ENCODE data around the gene CD248. TPM values are rescaled to one million over a fixed set of nuclear protein-coding genes. Genes with fewer than 3 reads are reported as not detected.

The CD248 gene
- total and polyA plus RNA-seq, 2 donors (not counting 1 experiment from before 2014, with no cell fraction given): 0.40 to 0.96 TPM

DNA sequence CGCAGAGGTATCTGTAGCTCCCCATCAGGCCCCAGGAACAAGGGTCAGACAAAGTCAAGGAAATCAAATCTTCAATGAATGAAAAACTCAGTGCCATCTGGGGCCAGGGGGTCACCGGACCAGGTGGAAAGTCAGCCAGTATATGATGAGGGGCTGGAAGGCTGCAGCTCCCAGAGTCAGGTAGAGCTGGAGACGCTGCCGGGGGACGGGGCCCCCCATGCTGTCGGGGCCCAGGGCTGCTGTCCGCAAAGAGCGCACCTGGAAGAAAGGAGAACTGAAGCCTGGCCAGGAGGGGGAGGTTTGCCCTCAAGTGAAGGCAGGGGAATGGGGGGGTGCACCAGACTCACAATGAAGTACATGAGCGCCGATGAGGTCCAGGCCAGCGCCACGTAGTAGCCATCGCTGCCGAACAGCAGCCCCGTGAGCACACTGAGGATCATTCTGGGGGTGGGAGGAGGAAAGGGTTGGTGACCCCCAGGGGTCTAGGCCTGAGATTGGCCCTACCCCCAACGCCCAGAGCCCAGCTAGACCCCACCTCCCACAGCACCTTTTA lies 32.2 kb downstream of the CD248 start:
- Mint-ChIP-seq H3K9me3 (ENCODE audit: insufficient read depth) (no peaks in the 10 kb centered on the region), H3K4me3 (no peak overlapping the region), H3K27ac (peak overlapping the region; percentile 41), H3K27me3 (peaks cover 1% of the 10 kb centered on the region), H3K4me1 (peaks cover 41% of the 10 kb centered on the region)
- H3K4me1 ChIP-seq (ENCODE audit: control insufficient read depth in 2 of 2, insufficient read depth in 2 of 2, low read length in 2 of 2): peaks cover 24 to 40% of the 10 kb centered on the region in 2 donors
- TF ChIP-seq, protein P1, sequence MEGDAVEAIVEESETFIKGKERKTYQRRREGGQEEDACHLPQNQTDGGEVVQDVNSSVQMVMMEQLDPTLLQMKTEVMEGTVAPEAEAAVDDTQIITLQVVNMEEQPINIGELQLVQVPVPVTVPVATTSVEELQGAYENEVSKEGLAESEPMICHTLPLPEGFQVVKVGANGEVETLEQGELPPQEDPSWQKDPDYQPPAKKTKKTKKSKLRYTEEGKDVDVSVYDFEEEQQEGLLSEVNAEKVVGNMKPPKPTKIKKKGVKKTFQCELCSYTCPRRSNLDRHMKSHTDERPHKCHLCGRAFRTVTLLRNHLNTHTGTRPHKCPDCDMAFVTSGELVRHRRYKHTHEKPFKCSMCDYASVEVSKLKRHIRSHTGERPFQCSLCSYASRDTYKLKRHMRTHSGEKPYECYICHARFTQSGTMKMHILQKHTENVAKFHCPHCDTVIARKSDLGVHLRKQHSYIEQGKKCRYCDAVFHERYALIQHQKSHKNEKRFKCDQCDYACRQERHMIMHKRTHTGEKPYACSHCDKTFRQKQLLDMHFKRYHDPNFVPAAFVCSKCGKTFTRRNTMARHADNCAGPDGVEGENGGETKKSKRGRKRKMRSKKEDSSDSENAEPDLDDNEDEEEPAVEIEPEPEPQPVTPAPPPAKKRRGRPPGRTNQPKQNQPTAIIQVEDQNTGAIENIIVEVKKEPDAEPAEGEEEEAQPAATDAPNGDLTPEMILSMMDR (IDR thresholded peaks at IDR 0.05): no peak
- no peak for TF ChIP-seq EZH2 (IDR thresholded peaks at IDR 0.05; ENCODE audit: borderline replicate concordance, insufficient read depth, low read depth, low read length, poor library complexity, severe bottlenecking)
- H3K79me2 ChIP-seq (ENCODE audit: control insufficient read depth, insufficient read depth, low read length): peaks cover 41% of the 10 kb centered on the region
- H2AFZ ChIP-seq (ENCODE audit: insufficient read depth, low read depth, low read length, poor library complexity, severe bottlenecking): no peak overlapping the region
- 90% methylated on average over 15 of the region's 16 CpGs for WGBS (ENCODE audit: insufficient coverage)
- H3K27ac ChIP-seq (ENCODE audit: low read length in 2 of 2): no peak overlapping the region
- intact Hi-C loops (cut with micrococcal nuclease): loop anchor here (5.0 kb wide), 1 partner anchor 88 kb away; the partner anchor contains the start of gene SLC29A2
- ATAC-seq (ENCODE audit: low read depth) (no peak), DNase-seq (peak; percentile 35)
- H3K27me3 ChIP-seq (replicated peaks in 1 of 4; ENCODE audit: control extremely low read depth in 1 of 4, control insufficient read depth in 3 of 4, insufficient read depth in 4 of 4, low read length in 3 of 4): peaks cover 0 to 9% (median 0%) of the 10 kb centered on the region in 4 experiments
- peaks cover 0 to 13% of the 10 kb centered on the region in 2 experiments for H3K36me3 ChIP-seq (replicated peaks in 1 of 2; ENCODE audit: control extremely low read depth in 1 of 2, control insufficient read depth in 1 of 2, extremely low read depth in 1 of 2, insufficient read depth in 2 of 2, low read length in 1 of 2)
- no peaks in the 10 kb centered on the region for H3K9me3 ChIP-seq (ENCODE audit: control extremely low read depth in 1 of 3, control insufficient read depth in 2 of 3, insufficient read depth in 1 of 3, low read length in 2 of 3)
- POLR2A ChIA-PET: interaction anchor here (1.4 kb wide), 1 partner anchor 17 kb away, joined by 3 read pairs; the partner anchor contains the start of gene RAB1B
- no peak overlapping the region for H3K4me3 ChIP-seq (ENCODE audit: control extremely low read depth in 1 of 5, extremely low read depth in 1 of 5, insufficient read depth in 1 of 5, low read depth in 2 of 5, low read length in 4 of 5)
- H3K4me2 ChIP-seq (replicated peaks; ENCODE audit: low read depth, low read length, poor library complexity, severe bottlenecking): no peak overlapping the region
- no peak overlapping the region for H3K9ac ChIP-seq (ENCODE audit: low read length)
- peaks cover 30% of the 10 kb centered on the region for H4K20me1 ChIP-seq (ENCODE audit: control insufficient read depth, insufficient read depth, low read length, poor library complexity, severe bottlenecking)
- CTCF ChIA-PET: interaction anchor here (2.4 to 3.2 kb wide), 2 partner anchors 28 to 62 kb away, joined by 9 to 19 read pairs; no protein-coding TSS in a partner anchor

DNA sequence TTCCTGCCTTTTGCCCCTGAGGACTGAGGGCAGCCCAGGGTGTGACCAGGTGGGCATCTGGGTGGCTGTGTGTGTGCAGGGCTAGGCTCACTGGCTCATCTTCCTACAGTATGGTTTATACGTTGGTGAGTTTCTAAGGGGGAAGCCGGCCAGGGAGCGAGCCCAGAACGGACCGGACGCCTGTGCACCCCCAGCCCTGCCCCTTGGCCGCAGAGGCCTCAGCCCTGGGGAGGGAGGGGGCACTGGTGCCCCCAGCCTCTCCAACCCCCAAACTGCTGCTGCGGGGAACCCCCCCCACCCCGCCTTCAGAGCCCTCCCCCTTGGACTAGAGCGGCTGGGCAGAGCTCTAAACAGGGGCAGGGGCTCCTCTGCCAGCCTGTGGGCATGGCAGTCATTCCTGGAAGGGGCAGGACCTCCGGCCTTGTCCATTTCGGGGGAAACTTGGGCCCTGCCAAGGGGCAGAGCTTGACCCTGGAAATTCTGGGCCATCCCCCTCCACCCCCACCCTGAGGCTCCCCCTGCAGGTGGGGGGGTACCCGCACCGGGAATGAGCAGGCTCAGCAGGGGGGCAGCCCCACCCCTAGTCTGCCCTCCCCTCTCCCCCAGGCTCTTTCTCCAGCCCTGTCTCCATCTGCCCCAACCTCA lies 33.3 kb downstream of the CD248 start:
- peaks cover 29 to 43% of the 10 kb centered on the region in 2 donors for H3K4me1 ChIP-seq (ENCODE audit: control insufficient read depth in 2 of 2, insufficient read depth in 2 of 2, low read length in 2 of 2)
- no peak overlapping the region for H3K4me3 ChIP-seq (ENCODE audit: control extremely low read depth in 1 of 5, extremely low read depth in 1 of 5, insufficient read depth in 1 of 5, low read depth in 2 of 5, low read length in 4 of 5)
- H3K9me3 ChIP-seq (ENCODE audit: control extremely low read depth in 1 of 3, control insufficient read depth in 2 of 3, insufficient read depth in 1 of 3, low read length in 2 of 3): no peaks in the 10 kb centered on the region
- H3K27ac Mint-ChIP-seq: peak overlapping the region; percentile 95
- peaks cover 3% of the 10 kb centered on the region for H3K27me3 Mint-ChIP-seq
- no peak for TF ChIP-seq EZH2 (IDR thresholded peaks at IDR 0.05; ENCODE audit: borderline replicate concordance, insufficient read depth, low read depth, low read length, poor library complexity, severe bottlenecking)
- TF ChIP-seq, protein P1 (IDR thresholded peaks at IDR 0.05): no peak
- POLR2A ChIA-PET: interaction anchor here (1.4 to 1.5 kb wide), 2 partner anchors 16 to 25 kb away, joined by 3 to 5 read pairs; partner anchors contain the start of gene RAB1B
- H4K20me1 ChIP-seq (ENCODE audit: control insufficient read depth, insufficient read depth, low read length, poor library complexity, severe bottlenecking): peaks cover 40% of the 10 kb centered on the region
- peaks cover 0 to 16% (median 3%) of the 10 kb centered on the region in 4 experiments for H3K27me3 ChIP-seq (replicated peaks in 1 of 4; ENCODE audit: control extremely low read depth in 1 of 4, control insufficient read depth in 3 of 4, insufficient read depth in 4 of 4, low read length in 3 of 4)
- peak; percentile 36 for DNase-seq
- H2AFZ ChIP-seq (ENCODE audit: insufficient read depth, low read depth, low read length, poor library complexity, severe bottlenecking): no peak overlapping the region
- CTCF ChIA-PET: interaction anchor here (0.5 to 3.2 kb wide), 9 partner anchors 8 to 111 kb away, joined by 3 to 31 read pairs (median 4); partner anchors contain the start of genes SLC29A2 and TMEM151A
- H3K79me2 ChIP-seq (ENCODE audit: control insufficient read depth, insufficient read depth, low read length): peaks cover 39% of the 10 kb centered on the region
- H3K36me3 ChIP-seq (replicated peaks in 1 of 2; ENCODE audit: control extremely low read depth in 1 of 2, control insufficient read depth in 1 of 2, extremely low read depth in 1 of 2, insufficient read depth in 2 of 2, low read length in 1 of 2): peaks cover 0 to 13% of the 10 kb centered on the region in 2 experiments
- no peak overlapping the region for H3K4me2 ChIP-seq (replicated peaks; ENCODE audit: low read depth, low read length, poor library complexity, severe bottlenecking)
- no peak for ATAC-seq (ENCODE audit: low read depth)
- no peak overlapping the region for H3K4me3 Mint-ChIP-seq
- intact Hi-C loops (cut with micrococcal nuclease): no loop called here
- H3K4me1 Mint-ChIP-seq: peaks cover 42% of the 10 kb centered on the region
- no peak overlapping the region for H3K9ac ChIP-seq (ENCODE audit: low read length)
- H3K9me3 Mint-ChIP-seq (ENCODE audit: insufficient read depth): no peaks in the 10 kb centered on the region
- WGBS (ENCODE audit: insufficient coverage): 93% methylated on average over 10 of the region's 14 CpGs
- peak overlapping the region; percentile 59 to 80 for H3K27ac ChIP-seq (ENCODE audit: low read length in 2 of 2)
